Upper lobe of left lung (tissue), 4 donors: ENCODE data around the gene RAI14.

Source experiments
- EP300 ChIP-seq, 4 donors: sonication (generic); formaldehyde crosslinking; IDR thresholded peaks; one replicate each; pipeline ENCODE4 v1.5.1; 2017; ENCODE audit warnings: antibody characterized with exemption in 4 of 4, control low read depth in 2 of 4
- POLR2A ChIP-seq, 4 donors: fragments of 450-650 bp; IDR thresholded peaks; one replicate each; pipeline ENCODE4 v1.5.1; 2016 to 2017; ENCODE audit warnings: antibody characterized with exemption in 4 of 4, mild to moderate bottlenecking in 2 of 4
- TF ChIP-seq, protein P1 (sequence below), 6 experiments: fragments of 450-650 bp in 4 of 6; fragments of 200-600 bp in 2 of 6; sonication (generic) in 2 of 6; IDR thresholded peaks; one replicate each; pipeline ENCODE4 v1.5.1; 2016 to 2019; ENCODE audit warnings: antibody characterized with exemption in 6 of 6

- no peak for TF ChIP-seq POLR2A (IDR thresholded peaks at IDR 0.05)
- TF ChIP-seq, protein P1, sequence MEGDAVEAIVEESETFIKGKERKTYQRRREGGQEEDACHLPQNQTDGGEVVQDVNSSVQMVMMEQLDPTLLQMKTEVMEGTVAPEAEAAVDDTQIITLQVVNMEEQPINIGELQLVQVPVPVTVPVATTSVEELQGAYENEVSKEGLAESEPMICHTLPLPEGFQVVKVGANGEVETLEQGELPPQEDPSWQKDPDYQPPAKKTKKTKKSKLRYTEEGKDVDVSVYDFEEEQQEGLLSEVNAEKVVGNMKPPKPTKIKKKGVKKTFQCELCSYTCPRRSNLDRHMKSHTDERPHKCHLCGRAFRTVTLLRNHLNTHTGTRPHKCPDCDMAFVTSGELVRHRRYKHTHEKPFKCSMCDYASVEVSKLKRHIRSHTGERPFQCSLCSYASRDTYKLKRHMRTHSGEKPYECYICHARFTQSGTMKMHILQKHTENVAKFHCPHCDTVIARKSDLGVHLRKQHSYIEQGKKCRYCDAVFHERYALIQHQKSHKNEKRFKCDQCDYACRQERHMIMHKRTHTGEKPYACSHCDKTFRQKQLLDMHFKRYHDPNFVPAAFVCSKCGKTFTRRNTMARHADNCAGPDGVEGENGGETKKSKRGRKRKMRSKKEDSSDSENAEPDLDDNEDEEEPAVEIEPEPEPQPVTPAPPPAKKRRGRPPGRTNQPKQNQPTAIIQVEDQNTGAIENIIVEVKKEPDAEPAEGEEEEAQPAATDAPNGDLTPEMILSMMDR (IDR thresholded peaks at IDR 0.05), result no peak
- TF ChIP-seq EP300 (IDR thresholded peaks at IDR 0.05), result no peak
Observed at GRCh38 chr5:34695275-34696027, 39.3 kb downstream of the RAI14 start.
